GM21529 (cell line): Measurements from ENCODE around the gene OXSM.
A peak's percentile ranks its signal among the peaks of the same experiment; 100 is the strongest.

Experiments
- ATAC-seq: cut with Tn5 transposase; IDR thresholded peaks from one replicate; pipeline ENCODE4 v1.9.1; 2021; ENCODE audit not compliant: unreplicated experiment

The OXSM gene

DNA sequence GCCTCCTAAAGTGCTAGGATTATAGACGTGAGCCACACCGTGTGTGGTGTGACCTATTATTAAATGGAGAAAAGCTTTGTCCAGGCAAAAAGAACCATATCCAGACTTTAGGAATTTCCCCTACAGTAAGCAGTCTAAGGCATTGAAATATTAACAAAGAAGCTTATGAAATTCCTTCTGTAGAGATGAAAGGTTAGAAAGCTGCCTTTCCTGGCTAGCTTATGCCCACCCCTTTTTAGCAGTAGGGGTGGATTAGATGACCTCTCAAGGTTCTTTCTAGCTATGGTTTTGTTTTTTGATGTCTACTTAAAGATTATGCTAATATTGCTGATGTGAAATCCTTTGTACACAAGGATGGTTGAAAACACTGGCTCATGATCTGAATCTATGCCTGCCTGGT lies 13.9 kb downstream of the OXSM start:
- ATAC-seq = no peak

DNA sequence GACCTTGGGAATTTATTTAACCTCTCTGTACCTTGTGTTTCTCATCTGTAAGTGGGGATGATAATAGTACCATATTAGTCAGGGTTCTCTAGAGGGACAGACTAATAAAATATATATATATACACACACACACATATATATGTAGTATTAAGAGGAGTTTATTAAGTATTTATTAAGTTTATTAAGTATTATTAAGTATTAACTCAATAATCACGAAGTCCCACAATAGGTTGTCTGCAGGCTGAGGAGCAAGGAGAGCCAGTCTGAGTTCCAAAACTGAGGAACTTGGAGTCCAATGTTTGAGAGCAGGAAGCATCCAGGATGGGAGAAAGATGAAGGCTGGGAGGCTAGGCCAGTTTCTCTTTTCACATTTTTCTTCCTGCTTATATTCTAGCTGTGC lies 14.8 kb downstream of the OXSM start:
- no peak for ATAC-seq

- no peak for ATAC-seq
Measured at GRCh38 chr3:25812644-25813043, 22.8 kb downstream of the OXSM start.

- ATAC-seq = peak; percentile 54
Measured at GRCh38 chr3:25817107-25817506, 27.2 kb downstream of the OXSM start.

GRCh38 chr3:25817638-25818037 lies 27.7 kb downstream of the OXSM start:
- no peak for ATAC-seq

DNA sequence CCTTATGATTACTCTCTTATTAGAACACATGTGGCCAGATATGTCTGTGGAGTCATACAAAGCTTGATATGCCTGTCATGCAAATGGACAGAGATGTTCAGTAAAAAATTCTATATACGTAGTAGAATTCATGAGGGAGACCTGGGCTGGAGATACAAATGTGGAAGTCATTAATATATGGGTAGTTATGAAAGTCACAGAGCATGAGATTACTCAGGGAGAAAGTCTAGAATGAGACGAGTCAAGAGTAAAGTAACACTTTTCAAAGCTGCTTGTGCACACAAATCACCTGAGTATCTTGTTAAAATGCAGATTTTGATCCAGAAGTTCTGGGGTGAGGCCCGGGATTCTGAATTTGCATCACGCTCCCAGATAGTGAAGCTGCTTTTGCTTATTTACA lies 28.4 kb downstream of the OXSM start:
- peak; percentile 57 for ATAC-seq

DNA sequence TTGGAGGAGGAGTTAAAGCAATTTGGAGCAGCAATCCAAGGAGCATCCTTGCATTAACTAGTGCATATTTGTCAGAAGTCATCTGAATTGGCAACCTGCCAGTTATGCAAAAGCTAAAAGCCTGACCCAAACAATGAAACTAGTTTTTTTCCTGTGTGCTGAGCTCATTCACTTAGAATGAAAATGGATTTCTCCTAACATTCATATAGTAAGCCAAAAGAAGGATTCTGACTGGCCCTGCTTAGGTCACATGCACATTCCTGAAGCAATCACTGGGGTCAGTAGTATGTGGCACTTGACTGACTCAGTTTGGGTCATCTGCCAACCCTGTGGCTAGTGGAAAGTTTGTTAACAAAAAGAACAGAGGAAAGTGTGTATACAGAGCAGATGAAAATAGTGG lies 30.5 kb downstream of the OXSM start:
- ATAC-seq = no peak

GRCh38 chr3:25820816-25821486 lies 31.1 kb downstream of the OXSM start:
- ATAC-seq = no peak

GRCh38 chr3:25821746-25822573 lies 32.1 kb downstream of the OXSM start:
- no peak for ATAC-seq

- no peak for ATAC-seq
Measured at GRCh38 chr3:25823314-25823713, 33.4 kb downstream of the OXSM start.

GRCh38 chr3:25826510-25826909 lies 36.6 kb downstream of the OXSM start:
- ATAC-seq = no peak

- no peak for ATAC-seq
Measured at GRCh38 chr3:25830373-25831280, 40.7 kb downstream of the OXSM start.

DNA sequence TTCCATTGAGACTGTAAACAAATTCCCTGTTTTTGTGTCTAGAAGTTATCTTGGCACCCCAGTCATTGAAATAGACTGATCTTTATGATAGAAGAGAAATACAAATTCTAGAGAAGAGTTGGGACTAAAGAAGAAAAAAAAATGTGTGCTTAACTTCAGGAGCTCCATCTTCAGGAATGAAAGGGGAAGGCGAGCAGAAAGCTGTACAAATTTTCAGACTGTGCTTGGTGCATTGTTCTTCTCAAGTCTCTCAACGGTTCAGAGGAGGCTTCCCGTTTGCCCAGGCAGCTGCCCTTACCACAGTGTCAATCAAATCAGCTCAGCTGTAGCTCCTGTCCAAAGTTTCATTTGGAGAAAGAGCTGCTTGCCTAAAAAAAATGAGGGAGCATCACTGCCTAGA lies 41.7 kb downstream of the OXSM start:
- ATAC-seq = peak; percentile 45

- ATAC-seq = peak; percentile 87
Measured at GRCh38 chr3:25834346-25834745, 44.5 kb downstream of the OXSM start.

DNA sequence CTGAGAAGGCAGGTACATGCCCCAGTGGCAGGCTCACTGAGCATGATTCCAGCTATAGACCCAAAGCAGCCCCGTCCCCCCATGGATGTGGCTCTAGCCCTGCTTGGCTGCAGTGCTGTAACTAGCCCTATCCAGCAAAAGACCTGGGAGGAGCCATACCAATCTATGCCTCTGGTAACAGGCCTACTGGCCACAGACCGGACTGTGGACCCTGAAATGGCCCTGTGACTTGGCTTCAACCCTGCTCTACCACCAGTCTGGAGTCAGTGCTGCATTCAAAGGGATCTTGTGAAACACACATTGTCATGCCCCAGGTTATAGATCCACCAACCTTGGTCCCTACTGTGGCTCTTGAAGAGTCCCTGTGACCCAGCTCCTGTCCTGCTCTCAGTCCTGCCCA lies 46.7 kb downstream of the OXSM start:
- no peak for ATAC-seq

DNA sequence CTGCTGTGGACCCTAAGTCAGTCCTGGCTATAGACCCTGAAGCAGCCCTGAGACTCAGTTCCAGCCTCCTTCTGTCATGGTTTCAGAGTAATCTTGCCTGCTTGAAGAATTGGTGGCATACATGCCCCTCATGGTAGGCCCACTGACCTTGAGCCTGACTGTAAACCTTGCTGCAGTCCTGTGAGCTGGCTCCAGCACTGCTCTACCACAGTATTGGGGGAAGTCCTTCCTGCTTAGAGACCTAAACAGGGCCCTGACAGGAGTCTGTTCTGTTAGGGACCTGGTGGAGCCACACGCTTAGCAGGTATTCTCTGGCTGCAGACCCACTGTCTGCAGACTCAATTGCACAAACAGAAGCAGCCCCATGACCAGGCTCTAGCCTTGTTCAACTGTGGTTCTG lies 47.1 kb downstream of the OXSM start:
- ATAC-seq = no peak

- ATAC-seq = no peak
Measured at GRCh38 chr3:25840099-25840498, 50.2 kb downstream of the OXSM start.

DNA sequence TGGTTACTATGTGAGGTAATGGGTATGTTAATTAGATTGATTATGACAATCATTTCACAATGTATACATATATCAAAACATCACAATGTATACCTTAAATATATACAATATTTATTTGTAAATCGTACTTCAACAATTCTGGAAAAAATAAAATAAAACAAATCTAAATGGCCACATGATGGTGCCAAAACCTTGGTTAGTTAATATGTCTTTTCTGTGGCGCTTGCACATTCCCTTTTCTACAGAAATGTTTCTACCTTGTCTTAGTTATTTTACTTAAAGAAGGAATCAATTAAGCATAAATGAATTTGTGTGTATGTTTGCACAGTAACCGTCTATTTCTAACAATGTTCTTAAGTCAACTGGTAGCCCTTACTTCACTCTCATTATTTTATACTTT lies 53.4 kb downstream of the OXSM start:
- ATAC-seq = no peak
